DMS53 treated with DMSO at 0.1 percent for 48 hours (cell line): Measurements from ENCODE around the gene BRF1.
A peak's percentile ranks its signal among the peaks of the same experiment; 100 is the strongest.
"Not testable (repeated sequence)": the region's sequence is repeated elsewhere in the genome, so short reads cannot be mapped to it uniquely, and the experiment has no call there.

Experiments used
- DNase-seq: peaks from one replicate; lab custom pipeline; 2025; ENCODE audit not compliant: unreplicated experiment; lab: John Stamatoyannopoulos, UW

BRF1 gene

DNA sequence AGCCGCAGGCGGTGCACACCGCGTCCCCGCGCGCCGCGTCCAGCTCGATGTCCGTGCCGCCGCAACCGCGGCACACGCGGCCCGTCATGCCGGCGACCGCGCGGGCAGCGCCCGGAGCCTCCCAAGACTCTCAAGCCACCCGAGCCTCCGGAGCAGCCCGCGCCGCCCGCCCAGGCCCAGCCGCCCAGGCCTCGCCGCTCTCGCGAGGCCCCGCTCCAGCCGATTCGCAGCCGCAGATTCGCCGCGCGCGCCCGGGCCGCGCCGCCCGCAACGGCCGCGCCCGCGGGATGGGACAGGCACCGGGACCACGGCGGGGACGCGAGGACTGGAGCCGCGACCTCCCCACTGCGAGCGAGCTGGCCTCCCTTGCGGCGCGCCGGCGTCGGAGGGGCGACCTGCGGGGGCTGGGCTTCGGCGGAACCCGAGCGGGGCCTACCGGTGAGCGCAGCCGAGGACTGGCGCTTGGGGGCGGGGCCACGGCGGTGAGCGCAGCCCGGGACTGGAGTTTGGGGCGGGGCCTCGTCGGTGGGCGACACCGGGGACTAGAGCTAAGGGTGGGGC, at the start of gene BRF1:
Gene BRF1, minus strand, starts transcription at position 460 of the 561 bp plus-strand sequence. Its CDS starts 372 bp downstream, at position 88.
- DNase-seq: peak; percentile 84

- DNase-seq: no peak
These were observed 49.2 kb upstream of the BRF1 start for GRCh38 chr14:105349992-105350391.

DNA sequence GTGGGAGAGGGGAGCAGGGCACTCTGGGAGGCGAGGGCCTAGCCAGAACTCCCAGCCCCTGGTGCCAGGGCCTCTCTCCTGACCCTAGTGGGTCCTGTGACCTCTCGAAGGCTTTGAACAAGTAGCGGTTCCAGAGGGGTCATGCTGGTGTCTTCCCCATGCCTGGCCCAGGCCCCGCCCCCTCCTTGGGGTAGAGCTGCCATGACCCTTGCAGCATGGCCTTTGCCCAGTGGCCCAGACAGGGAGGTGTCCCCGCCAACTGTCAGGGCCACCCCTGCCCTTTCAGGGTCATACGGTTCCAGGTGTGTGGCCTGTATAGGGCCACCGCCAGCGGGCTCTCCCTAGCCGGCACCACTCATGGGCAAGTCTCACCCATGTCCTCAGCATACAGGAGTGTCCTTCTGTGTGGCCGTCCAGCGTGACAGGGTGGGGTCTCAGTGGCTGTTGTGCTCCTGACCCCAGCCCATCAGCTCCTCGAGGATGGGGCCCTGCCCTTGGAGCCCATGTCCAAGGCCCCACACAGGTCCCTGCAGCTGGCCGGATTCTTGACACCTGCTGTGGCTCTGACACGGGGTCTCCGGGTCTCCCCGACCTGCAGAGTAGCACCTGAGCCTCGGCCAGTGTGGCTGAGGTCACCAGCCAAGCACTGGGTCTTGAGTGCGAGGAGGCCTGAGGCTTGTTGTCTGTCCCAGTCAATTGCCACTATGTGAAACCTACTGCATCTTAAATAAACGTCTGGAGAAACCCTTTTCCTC, 48.3 kb upstream of the BRF1 start:
- DNase-seq: no peak

- no peak for DNase-seq
These were observed 47.6 kb upstream of the BRF1 start for GRCh38 chr14:105348169-105348944.

DNA sequence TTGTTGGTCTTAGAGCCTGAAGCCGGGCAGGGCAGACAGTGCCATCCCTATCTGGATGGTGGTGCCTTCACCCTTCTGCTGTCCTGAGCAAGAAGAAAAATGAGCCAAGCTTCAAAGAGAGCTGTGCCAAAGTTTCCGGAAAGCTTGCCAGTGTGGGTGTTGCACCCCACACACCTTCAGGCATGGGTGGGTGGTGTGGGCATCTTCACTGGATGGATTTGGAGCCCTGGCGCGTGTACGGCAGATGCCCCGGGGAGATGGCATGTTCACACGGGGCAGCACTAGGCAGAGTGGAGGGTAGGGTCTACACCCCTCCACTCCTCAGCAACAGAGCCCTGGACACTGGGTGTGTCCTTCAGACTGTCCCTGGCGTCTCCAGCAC, 46.8 kb upstream of the BRF1 start:
- no peak for DNase-seq

GRCh38 chr14:105346876-105347586, 46.2 kb upstream of the BRF1 start:
- no peak for DNase-seq

GRCh38 chr14:105346200-105346533, 45.4 kb upstream of the BRF1 start:
- no peak for DNase-seq

DNA sequence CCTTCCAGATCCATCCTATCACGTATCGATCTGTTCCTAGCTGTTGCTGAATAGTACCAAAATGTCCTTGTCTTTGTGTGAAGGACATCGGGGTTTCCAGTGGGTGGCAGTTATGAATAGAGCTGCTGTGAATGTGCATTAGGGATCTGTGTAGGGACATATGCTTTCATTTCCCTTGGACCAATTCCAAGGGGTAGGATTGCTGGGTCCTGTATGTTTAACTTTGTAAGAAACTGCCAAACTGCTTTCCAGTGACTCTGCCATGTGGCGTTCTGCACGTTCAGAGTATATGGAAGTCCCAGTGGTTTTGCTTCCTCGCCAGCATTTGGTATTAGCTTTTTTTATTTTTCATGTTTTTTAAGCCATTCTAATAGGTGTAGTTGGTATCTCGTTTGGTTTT, 42.4 kb upstream of the BRF1 start:
- no peak for DNase-seq

DNA sequence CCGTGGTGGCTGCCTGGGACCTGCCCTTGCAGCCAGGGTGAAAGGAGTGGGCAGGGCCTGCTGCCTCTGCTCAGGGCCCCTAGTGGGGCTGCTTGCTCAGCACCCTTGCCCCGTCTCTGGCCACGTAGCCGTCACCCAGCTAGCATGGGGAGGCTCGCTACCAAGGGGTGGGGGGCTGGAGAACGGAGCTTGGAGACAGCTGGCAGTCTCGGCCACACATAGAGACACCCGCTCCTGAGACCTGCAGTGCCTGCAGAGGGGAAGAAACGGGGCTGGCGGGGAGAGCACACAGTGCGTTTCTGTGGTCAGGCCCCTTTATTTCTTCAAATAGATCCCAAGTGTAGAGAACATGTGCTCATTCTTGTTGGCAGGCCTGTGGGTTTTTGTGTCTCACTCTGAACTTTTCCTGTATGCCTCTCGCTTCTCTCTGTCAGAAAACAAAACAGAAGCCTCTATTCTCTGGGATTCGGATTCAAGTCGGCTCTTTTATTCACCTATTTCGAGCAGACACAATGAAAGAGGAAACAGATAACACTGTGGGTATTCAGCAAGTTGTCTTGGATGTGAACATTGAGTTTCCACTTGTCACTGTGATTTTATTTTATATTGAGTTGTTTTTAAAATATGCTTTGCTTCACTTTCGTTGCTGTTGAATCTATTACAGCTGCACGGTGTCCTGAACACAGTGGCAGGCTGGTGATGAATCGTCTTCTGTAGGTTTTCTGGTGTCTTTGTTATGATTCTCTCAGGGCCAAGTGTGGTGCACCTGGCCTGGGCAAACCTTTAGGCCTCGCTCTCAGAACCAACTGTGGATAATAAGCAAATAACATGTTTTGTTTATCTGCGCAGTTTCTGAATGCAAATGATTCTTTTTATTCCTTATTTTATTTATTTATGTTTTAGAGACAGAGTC, 40.3 kb upstream of the BRF1 start:
- DNase-seq: no peak

DNA sequence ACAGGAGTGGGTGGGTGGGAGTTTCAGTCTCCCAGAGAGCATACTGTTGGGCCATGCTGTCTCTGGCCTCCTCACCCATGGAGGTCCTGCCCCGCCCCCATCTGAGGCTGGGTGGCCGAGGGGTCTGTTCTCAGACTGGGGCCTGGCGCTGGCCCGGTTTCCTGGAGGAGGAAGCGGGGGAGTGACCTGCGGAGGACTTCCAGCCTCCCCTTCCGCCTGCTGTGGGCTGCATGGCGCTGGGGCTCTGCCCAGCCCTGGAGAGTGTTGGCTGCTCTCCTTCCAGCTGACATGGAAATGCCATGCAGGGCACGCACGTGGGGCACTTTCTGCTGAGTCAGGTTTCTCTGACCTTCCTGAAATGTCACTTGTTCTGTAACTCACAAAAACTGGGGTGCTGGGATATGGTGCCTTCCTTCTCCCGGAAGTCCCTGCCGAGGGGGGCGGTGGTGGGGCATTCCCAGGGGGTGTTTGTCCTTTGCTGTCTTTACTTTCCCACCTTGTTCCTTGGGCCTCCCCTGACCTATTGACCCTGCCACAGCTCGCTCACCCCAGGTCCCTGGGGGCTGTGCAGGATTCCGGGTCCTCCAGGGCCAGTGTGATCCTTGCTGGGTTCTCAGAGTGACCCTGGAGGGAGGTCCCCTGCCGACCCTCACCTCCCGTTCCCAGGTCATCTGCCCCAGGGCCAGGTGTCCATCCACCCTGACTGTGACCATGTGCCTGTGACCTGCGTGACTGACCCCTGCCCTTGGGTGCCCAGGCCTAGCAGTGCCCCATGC, 37.4 kb upstream of the BRF1 start:
- DNase-seq: no peak

GRCh38 chr14:105337433-105337832, 36.6 kb upstream of the BRF1 start:
- DNase-seq: no peak

- DNase-seq: no peak
These were observed 35.9 kb upstream of the BRF1 start for GRCh38 chr14:105336477-105337287.

DNA sequence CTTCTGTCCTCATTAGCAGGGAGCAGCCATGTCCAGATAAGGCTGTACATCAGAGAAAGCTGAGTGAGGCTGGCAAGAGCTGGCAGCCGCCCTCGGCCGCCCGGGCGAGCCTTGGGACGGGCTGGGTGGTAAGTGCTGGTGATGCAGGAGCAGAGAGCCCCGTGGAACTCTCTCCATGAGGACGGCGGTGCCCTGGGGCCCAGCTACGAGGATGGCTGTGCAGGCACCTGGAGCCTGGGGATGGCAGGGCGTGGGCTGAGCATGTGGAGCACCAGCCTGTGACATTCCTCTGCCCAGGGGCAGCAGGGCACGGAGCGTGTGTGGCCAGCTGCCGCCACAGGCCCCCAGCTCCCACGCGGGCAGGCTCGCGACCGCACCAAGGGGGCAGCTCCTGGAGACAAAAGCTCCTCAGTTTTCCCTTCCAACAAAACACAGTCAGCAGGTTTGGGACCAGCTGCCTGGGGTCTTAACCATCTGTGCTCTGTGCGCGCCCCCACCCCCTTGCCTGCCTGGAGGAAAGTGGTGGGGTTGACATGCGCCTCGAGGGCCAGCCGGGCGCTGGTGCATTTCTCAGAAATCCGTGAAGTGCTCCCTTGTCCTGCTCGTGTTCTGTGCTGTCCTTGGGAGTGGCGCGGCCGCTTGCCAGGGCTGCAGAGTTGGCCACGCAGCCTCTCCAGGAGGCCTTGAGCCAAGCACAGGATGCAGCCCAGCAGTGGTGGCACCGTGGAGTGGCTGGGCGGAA, 35.1 kb upstream of the BRF1 start:
- no peak for DNase-seq

DNA sequence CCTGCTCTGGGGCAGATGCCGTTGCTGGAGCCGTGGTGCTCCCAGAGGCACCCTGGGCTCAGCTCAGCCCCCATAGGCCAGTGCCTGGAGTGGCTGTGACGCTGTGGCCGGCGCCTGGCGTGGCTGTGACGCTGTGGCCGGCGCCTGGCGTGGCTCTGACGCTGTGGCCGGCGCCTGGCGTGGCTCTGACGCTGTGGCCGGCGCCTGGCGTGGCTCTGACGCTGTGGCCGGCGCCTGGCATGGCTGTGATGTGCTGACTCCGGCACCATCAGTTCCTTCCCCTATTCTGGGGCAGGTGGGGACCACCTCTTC, 34.4 kb upstream of the BRF1 start:
- not testable (repeated sequence) for DNase-seq

GRCh38 chr14:105334383-105335230, 33.8 kb upstream of the BRF1 start:
- DNase-seq: no peak

DNA sequence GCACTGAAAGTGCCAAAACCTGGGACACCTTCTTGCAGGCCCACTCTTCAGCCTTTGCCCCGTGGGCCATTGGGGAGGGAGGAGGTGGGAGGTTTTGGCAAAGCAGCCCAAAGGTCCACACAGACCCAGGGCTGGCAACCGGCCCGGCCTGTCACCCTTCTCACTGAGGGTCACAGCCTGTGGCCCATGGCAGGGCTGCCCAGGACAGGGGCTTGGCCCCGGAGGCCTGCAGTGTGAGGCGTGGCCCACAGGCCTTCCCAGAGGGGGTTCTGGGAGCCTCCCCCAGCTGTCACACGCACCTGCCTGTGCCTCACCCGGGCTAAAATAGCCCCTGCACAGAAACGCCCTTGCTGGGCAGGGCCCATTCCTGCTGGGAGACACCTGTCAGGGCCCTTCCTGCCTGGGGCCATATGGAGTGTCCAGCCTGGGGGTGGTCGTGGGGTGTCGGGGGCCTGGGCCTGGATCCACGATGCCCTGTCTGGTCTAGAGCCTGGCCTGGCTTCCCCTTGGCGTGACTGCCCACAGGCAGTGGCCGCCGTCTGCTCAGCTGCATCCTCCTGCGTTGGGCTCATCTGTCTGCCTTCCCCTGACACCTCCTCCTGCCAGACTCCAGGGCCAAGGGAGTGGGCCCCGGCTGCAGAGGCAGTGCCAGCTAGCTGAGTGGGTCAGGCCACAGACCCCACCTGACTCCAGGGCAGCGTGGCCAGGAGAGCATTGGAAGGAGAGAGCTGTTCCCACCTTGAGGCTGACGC, 33.0 kb upstream of the BRF1 start:
- DNase-seq: no peak

- no peak for DNase-seq
These were observed 32.3 kb upstream of the BRF1 start for GRCh38 chr14:105333020-105333490.
